ENCODE results near the gene GPS1.

The GPS1 gene

DNA sequence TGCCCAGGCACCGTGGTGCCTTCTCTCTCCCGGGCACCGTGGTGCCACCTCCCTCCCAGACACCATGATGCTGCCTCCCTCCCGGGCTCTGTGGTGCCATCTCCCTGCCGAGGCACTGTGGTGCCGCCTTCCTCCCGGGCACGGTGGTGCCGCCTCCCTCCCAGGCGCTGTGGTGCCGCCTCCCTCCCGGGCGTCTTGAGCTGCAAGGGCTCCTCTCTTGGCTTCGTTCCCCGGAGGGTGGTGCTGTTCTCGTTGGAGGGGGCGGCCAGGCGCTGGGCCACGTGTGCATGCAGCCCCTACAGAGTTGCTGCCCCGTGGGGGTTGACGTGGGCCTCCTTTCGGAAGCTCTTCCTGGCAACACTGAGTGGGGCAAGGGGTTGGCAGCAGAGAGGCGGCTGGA is 37.3 kb upstream of the GPS1 start:
- DNase-seq (ENCODE audit: extremely low read depth in 1 of 2, low read depth in 1 of 2): no peak

DNA sequence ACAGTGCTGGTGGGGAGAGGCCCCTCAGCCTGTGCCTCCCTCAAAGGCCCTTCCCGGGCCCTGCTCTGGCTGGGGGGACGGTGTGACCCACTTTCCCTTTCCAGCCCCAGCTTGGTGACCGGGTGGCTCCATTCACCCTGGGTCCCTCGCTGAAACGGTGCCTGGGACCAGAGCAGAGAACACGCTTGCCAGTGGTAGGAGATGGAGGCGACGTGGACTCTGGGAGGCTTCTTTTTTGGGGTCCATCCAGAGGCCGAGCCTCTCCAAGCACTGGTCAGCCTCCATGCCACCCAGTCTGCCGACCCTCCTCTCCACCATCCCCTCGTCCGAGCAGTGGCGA is 36.8 kb upstream of the GPS1 start:
- DNase-seq (ENCODE audit: extremely low read depth in 1 of 2, low read depth in 1 of 2): no peak

- no peak for DNase-seq (ENCODE audit: extremely low read depth in 1 of 2, low read depth in 1 of 2)
Measured at GRCh38 chr17:82015311-82015971, 36.3 kb upstream of the GPS1 start.

- no peak for DNase-seq (ENCODE audit: extremely low read depth in 1 of 2, low read depth in 1 of 2)
Measured at GRCh38 chr17:82016061-82016874, 35.4 kb upstream of the GPS1 start.

DNA sequence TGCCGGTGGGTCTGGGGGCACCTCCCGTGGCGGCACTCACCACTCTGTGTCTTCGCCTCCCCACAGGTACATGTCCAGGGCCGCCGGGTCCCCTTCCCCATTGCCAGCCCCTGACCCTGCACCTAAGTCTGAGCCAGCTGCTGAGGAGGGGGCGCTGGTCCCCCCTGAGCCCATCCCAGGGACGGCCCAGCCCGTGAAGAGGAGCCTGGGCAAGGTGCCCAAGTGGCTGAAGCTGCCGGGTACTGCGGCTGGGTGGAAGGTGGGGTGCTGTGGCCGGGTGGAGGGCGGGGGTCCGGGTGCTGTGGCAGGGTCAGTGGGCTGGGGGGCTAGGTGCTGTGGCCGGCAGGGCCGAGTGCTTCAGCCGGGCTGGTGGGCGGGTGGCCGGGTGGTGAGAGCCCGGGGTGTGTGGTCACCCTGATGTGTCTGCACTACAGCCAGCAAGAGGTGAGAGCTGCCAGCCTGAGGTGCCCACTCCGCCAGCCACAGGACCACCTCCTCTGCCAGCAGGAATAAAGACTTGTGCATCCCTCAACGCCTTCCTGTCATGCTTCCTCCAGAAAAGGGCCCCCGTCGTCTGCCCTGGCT is 34.7 kb upstream of the GPS1 start:
- no peak for DNase-seq (ENCODE audit: extremely low read depth in 1 of 2, low read depth in 1 of 2)

- no peak for DNase-seq (ENCODE audit: extremely low read depth in 1 of 2, low read depth in 1 of 2)
Measured at GRCh38 chr17:82017612-82018151, 34.0 kb upstream of the GPS1 start.

- no peak for DNase-seq (ENCODE audit: extremely low read depth in 1 of 2, low read depth in 1 of 2)
Measured at GRCh38 chr17:82018152-82018988, 33.3 kb upstream of the GPS1 start.

- no peak for DNase-seq (ENCODE audit: extremely low read depth in 1 of 2, low read depth in 1 of 2)
Measured at GRCh38 chr17:82018989-82019689, 32.6 kb upstream of the GPS1 start.

DNA sequence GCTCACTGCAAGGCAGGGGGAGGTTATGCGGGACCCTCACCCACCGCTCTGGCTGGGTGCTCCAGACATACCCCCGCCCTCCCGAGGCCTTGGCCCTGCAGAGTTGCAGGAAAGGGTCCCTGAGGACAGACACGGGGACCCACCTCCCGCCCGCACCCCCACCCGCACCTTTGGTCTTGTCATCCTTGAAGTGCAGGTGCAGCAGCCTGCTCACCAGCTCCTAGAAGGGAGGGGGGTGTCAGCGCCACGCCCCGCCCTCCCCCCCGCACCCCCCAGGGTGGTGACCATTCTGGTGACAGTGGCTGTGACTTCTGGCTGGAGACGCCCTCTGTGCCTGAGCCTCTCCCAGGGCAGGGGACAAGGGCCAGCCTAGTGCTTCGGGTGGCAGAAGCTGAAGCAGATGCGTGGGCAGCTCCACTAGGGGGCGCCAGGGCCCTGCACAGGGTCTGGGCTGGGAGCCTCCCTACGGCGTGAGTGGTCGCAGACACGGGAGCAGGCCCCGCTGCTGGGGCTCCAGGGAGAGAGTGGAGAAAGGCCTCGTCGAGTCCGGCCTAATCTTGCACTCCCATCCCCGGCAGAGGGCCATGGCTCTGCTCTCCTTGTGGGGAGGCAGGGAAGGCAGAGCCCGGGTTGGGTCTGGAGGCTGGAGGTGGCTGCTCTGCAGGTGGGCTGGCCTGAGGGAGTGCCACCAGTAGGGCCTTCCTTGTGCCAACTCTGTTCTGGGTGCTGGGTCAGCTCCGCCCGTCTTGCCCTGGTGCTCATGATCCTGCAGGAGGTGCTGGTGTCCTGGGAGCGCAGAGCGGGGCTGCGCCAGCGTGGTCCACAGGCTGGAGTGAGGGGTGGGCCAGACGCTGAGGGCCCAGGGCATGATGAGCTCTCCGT is 31.8 kb upstream of the GPS1 start:
- peak in 1 of 2 donors; percentile 57 for DNase-seq (ENCODE audit: extremely low read depth in 1 of 2, low read depth in 1 of 2)

GRCh38 chr17:82020572-82021106 is 31.1 kb upstream of the GPS1 start:
- DNase-seq (ENCODE audit: extremely low read depth in 1 of 2, low read depth in 1 of 2): no peak

GRCh38 chr17:82021107-82021899 is 30.4 kb upstream of the GPS1 start:
- DNase-seq (ENCODE audit: extremely low read depth in 1 of 2, low read depth in 1 of 2): peak; percentile 27 to 32

DNA sequence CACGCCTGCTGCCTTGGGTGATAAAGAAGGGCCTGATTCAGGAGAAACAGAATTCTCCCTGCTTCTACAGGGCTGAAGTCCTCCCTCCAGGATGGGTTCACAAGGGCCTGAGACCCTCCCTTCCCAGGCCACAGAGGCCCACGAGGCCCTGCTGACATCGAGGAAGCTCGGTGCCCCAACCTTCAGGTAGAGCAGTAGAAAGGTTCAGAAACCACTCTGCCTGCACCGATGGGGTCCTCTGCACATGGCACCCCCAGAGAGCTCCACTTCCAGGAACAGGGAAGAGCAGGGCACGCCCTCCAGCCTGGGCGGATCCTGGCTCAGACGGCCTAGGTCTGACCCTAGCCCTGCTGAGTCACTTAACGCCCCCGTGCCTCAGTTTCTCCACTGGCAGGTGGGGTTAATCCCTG is 29.8 kb upstream of the GPS1 start:
- no peak for DNase-seq (ENCODE audit: extremely low read depth in 1 of 2, low read depth in 1 of 2)

DNA sequence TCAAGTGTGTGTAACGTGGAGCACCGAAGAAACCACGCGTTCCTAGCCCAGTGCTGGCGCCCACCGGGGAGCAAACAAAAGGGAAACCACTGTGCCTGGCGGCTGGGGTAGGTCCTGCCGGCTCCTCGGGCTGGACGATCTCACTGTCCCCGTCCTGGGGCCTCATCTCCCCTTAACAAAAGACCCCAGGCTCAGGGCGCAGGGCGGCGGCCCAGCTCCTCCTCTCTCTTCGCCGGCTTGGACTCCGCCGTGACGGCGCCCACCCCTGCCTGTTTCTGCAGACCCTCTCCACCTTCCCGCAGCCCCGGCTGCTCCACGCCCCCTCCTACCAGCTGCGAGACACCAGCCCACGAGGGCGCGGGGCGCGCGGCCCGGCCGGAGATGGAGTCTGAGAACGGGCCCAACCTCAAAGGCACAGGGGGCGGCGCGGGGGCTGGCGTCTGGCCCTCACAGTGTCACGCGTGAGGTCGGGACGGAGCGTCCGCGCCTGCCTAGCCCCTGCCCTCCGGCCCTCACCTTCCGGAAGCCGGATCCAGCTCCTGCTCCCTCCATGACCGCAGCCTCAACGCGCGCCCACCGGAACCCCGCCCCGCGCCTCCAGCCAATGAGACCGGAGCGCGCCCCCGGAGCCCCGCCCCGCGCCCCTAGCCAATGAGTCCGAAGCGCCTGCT is 29.3 kb upstream of the GPS1 start, which contains the start of gene CENPX:
CENPX (minus strand) TSS at position 569 of the 671 bp plus-strand sequence; CDS start at position 552, 17 bp downstream.
- no peak for DNase-seq (ENCODE audit: extremely low read depth in 1 of 2, low read depth in 1 of 2)

GRCh38 chr17:82022981-82023446 is 28.7 kb upstream of the GPS1 start, which contains the start of gene LRRC45:
LRRC45 (plus strand) TSS chr17:82023305; CDS start chr17:82023644, 339 bp downstream.
- DNase-seq (ENCODE audit: extremely low read depth in 1 of 2, low read depth in 1 of 2): peak; percentile 99 to 100

- DNase-seq (ENCODE audit: extremely low read depth in 1 of 2, low read depth in 1 of 2): no peak
Measured at GRCh38 chr17:82023447-82024241, 28.1 kb upstream of the GPS1 start.

DNA sequence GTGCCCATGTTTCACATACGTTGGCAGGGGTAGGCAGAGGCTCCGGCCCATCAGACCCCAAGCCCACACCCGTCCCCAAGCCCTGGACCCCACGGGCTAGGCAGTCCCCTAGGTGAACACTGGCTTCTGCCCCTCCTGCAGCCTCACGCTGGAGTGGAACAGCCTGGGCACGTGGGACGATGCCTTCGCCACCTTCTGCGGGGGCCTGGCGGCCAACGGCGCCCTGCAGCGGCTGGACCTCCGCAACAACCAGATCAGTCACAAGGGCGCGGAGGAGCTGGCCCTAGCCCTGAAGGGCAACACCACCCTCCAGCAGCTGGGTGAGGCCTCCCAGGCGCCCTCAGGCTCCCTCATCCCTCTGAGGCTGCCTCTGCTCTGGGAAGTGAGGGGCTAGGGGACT is 26.8 kb upstream of the GPS1 start:
- no peak for DNase-seq (ENCODE audit: extremely low read depth in 1 of 2, low read depth in 1 of 2)
